ENCODE results near the gene PXMP2.
"Not testable (repeated sequence)": the region's sequence is repeated elsewhere in the genome, so short reads cannot be mapped to it uniquely, and the experiment has no call there.

The PXMP2 gene

GRCh38 chr12:132660052-132660451 is 27.3 kb upstream of the PXMP2 start:
- DNase-seq (ENCODE audit: low spot score): no peak

DNA sequence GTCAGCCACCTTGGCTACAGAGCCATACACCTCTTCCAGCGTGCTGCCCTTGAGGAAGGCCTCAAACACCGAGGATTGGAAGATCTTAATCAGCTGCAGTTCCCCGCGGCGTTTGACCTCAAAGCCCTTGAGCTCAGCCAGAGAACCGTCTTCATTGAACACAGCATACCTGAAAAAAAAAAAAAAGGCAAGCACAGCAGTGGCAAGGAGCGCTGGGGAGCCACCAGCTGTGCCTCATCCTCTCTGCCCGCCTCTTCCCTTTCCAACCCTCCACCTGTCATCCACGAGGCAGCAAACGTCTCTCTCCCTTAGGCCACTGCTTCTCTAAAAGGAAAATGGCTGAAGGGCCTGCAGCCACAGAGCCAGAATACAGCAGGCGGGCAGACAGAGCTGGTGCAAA is 26.4 kb upstream of the PXMP2 start:
- DNase-seq (ENCODE audit: low spot score): no peak

DNA sequence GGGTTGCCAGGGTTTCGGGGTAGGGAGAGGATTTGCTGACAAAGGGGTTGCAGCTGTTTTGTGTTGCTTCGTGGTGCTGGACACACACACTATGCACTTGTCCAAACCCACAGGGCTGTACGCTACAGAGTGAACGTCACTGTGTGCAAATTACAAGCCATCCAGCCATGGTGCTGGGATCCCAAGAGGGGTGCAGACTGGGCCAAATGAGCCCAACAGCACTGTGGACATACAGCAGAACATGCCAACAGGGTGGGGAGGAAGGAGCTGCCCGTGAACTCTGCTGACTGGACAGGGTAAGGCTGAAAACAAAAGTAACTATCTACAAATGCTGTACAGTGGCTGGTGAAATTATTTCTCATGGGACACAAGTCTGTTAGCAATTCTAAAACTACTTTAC is 25.4 kb upstream of the PXMP2 start:
- no peak for DNase-seq (ENCODE audit: low spot score)

- DNase-seq (ENCODE audit: low spot score): no peak
These were observed 24.3 kb upstream of the PXMP2 start for GRCh38 chr12:132662901-132663755.

GRCh38 chr12:132664206-132665148 is 22.9 kb upstream of the PXMP2 start:
- DNase-seq (ENCODE audit: low spot score): no peak

DNA sequence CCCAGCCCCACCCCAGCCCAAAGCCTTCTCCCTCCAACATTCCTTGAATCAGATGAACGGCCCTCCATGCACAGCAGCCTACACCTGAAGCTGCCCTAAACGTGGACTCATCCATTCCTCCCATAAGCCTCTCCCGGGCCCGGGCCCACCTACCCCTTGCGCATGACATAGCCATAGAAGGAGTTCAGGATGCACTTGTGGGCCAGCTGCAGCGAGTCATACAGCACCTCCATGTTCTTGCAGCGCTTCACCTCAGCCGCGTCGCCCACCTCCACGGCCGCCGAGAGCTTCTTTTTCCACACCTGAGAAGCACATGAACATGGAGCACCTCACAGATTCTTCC is 22.3 kb upstream of the PXMP2 start:
- DNase-seq (ENCODE audit: low spot score): no peak

GRCh38 chr12:132665794-132666193 is 21.6 kb upstream of the PXMP2 start:
- DNase-seq (ENCODE audit: low spot score): no peak

GRCh38 chr12:132668191-132669088 is 18.9 kb upstream of the PXMP2 start:
- DNase-seq (ENCODE audit: low spot score): no peak

DNA sequence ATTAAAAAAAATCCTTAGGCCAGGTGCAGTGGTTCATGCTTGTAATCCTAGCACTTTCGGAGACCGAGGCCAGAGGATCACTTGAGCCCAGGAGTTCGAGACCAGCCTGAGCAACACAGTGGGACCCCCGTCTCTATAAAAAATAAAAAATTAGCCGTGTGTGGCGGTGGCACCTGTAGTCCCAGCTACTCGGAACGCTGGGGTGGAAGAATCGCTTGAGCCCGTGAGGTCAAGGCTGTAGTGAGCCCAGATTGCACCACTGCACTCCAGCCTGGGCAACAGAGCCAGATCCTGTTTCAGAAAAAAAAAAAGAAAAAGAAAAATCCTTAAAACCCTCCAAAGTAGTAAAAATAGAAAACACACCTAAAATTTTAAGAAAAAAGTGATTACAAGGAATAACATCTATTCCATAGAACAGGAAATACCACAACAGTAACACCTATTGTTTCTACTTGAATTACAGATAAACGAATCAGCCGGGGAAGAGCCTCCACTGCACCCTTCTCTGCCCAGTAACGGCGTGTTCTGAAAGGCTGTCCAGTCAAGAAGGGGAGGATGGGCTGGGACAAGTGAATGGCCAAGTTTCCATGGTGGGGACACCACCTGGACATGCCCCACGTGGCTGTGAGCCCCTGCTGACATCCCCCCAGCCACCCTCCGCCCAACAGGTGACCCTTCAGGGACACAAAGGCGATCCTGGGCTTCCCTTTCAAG is 18.1 kb upstream of the PXMP2 start:
- no peak for DNase-seq (ENCODE audit: low spot score)

DNA sequence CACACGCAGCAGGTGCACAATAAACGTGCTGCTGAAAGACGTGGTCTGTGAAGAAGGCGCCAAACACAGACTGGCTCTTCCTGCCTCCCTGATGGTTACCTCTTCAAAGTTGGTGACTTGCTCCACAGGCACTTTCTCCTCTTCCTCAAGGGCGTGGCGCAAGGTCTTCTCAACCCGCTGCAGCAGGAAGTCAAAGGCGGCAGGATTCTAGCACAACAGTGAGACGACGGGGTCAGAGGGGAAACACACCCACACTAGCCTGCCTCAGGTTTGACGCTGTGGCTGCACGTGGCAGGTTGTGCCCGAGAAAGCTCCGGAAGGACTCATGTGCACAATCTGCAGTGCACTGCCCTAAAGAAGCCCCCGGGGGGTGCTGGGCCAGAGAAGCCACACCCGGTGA is 15.3 kb upstream of the PXMP2 start:
- no peak for DNase-seq (ENCODE audit: low spot score)

- DNase-seq (ENCODE audit: low spot score): no peak
These were observed 14.7 kb upstream of the PXMP2 start for GRCh38 chr12:132672678-132673077.

GRCh38 chr12:132673288-132674179 is 13.9 kb upstream of the PXMP2 start:
- no peak for DNase-seq (ENCODE audit: low spot score)

DNA sequence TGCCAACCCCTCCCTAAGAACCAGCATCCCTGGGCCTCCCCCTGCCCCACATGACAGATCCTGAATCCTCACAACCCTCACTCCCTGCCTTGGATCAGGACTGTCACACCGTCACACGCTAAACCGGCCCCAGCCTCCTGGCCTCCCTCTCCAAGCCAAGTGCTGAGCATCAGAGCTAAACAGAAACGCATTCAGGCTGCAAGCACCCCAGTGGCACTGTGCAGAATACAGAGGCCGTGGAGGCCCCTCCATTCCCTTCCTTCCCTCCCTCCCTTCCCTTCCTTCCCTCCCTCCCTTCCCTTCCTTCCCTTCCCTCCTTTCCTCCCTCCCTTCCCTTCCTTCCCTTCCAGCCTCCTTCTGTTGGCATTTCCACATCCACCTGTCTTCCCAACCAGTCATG is 12.8 kb upstream of the PXMP2 start:
- DNase-seq (ENCODE audit: low spot score): no peak

- DNase-seq (ENCODE audit: low spot score): no peak
These were observed 11.5 kb upstream of the PXMP2 start for GRCh38 chr12:132675757-132676432.

DNA sequence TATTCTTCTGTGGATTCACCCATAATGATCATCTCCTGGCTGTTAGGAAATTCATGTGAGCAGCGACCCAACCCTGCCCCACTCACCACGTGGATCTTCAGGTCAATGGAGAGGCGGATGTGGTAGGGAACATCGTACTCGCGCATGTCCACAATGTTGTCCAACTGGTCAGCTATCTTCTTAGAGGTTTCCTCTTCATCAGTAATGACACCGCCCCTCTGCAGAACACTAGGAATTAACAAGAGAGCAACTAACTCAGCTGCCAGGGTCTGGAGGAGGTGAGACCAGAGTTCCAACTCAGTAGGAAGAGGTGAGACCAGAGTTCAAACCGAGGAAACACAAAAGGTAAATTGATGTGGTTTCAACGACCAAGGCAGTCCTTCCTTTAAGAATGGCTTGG is 9.9 kb upstream of the PXMP2 start:
- no peak for DNase-seq (ENCODE audit: low spot score)

- no peak for DNase-seq (ENCODE audit: low spot score)
These were observed 2.0 kb upstream of the PXMP2 start for GRCh38 chr12:132685400-132685799.

- no peak for DNase-seq (ENCODE audit: low spot score)
These were observed 569 bp upstream of the PXMP2 start for GRCh38 chr12:132686825-132687210.

- no peak for DNase-seq (ENCODE audit: low spot score)
These were observed 1.8 kb downstream of the PXMP2 start for GRCh38 chr12:132689227-132689626.

DNA sequence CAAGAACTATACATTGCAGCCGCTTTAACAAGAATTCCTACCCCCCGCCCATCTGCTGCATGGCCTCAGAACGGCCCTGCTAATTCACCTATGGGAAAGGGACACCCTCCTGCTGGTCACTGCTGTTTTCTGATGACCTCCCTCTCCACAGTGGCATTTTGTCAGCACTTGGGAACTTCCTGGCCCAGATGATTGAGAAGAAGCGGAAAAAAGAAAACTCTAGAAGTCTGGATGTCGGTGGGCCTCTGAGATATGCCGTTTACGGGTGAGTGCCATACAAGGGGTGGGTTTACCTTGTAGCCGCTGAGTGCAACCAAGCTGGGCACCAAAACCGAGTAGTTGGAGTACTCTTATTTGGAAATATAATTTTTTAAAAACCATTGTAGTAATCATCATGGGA is 2.7 kb downstream of the PXMP2 start:
- no peak for DNase-seq (ENCODE audit: low spot score)

GRCh38 chr12:132692030-132692429 is 4.6 kb downstream of the PXMP2 start:
- not testable (repeated sequence) for DNase-seq (ENCODE audit: low spot score)

All from CD4-positive, alpha-beta T cell treated with Interleukin-2 at 100 ng/mL for 4 hours (primary cell).